HepG2 (cell line): Measurements from ENCODE around the gene OR1S2. TPM values are rescaled to one million over a fixed set of nuclear protein-coding genes. Genes with fewer than 3 reads are reported as not detected.

Source experiments
- AHDC1 ChIP-seq: sonication (generic); formaldehyde crosslinking; IDR thresholded peaks from 2 replicates; pipeline ENCODE4 v1.5.1; 2020; ENCODE audit warnings: mild to moderate bottlenecking, missing genetic modification reagents, borderline replicate concordance
- BRD4 ChIP-seq: sonication (generic); formaldehyde crosslinking; IDR thresholded peaks from 2 replicates; pipeline ENCODE4 v1.4.0; 2020; ENCODE audit warnings: missing genetic modification reagents
- GLI4 ChIP-seq: sonication (generic); formaldehyde crosslinking; IDR thresholded peaks from 2 replicates; pipeline ENCODE4 v1.5.1; 2020; ENCODE audit warnings: missing genetic modification reagents, mild to moderate bottlenecking, moderate library complexity, borderline replicate concordance
- NCOR1 ChIP-seq: fragments of 200-600 bp; sonication (generic); IDR thresholded peaks from 2 replicates; pipeline ENCODE4 v1.7.0; 2017; ENCODE audit warnings: antibody characterized with exemption, low read length, borderline replicate concordance
- NFAT5 ChIP-seq: sonication (generic); formaldehyde crosslinking; IDR thresholded peaks from 2 replicates; pipeline ENCODE4 v1.4.0; 2020; ENCODE audit warnings: missing genetic modification reagents
- PHF5A ChIP-seq: IDR thresholded peaks from one replicate; pipeline ENCODE4 v1.6.1; 2018; ENCODE audit warnings: low read depth, missing genetic modification reagents; ENCODE audit not compliant: unreplicated experiment
- SP140L ChIP-seq: sonication (generic); formaldehyde crosslinking; IDR thresholded peaks from 2 replicates; pipeline ENCODE4 v1.4.0; 2020; ENCODE audit warnings: missing genetic modification reagents, borderline replicate concordance
- YEATS2 ChIP-seq: sonication (generic); formaldehyde crosslinking; IDR thresholded peaks from 2 replicates; pipeline ENCODE4 v1.4.0; 2020; ENCODE audit warnings: missing genetic modification reagents, borderline replicate concordance
- ZHX2 ChIP-seq, 2 experiments: sonication (generic) in 1 of 2; formaldehyde crosslinking in 1 of 2; IDR thresholded peaks; 2 replicates each; pipeline versions ENCODE4 v1.6.1 to v1.9.0; 2014 to 2022; ENCODE audit warnings: antibody characterized with exemption in 1 of 2, borderline replicate concordance in 1 of 2, inconsistent platforms in 1 of 2, low read depth in 1 of 2, missing genetic modification reagents in 1 of 2
- ZNF224 ChIP-seq: sonication (generic); formaldehyde crosslinking; IDR thresholded peaks from 2 replicates; pipeline ENCODE4 v1.5.0; 2020; ENCODE audit warnings: mild to moderate bottlenecking, missing genetic modification reagents
- ZNF33A ChIP-seq: sonication (generic); formaldehyde crosslinking; IDR thresholded peaks from 2 replicates; pipeline ENCODE4 v1.5.1; 2020; ENCODE audit warnings: missing genetic modification reagents, mild to moderate bottlenecking, moderate library complexity, borderline replicate concordance
- polyA plus RNA-seq, 8 experiments: library from polyadenylated mRNA; depleted of rRNA in 3 of 8; stranded (reverse) in 7 of 8; unstranded in 1 of 8; fragments of >200 nt; fragmentation: Illumina TruSeq in 4 of 8; extraction: Trizol in 4 of 8; gene quantifications; 2 replicates each; pipeline versions ENCODE4 v1.2.1 to v1.2.3, GENCODE V29; 2011 to 2016; ENCODE audit warnings: low read depth in 4 of 8, missing spikeins in 1 of 8, mixed read lengths in 1 of 8; ENCODE audit not compliant: insufficient read depth in 1 of 8
- total RNA-seq, 5 experiments: library from RNA; depleted of rRNA; stranded (reverse); fragments of >200 nt; fragmentation: Illumina TruSeq; extraction: Trizol; gene quantifications; 2 replicates each; pipeline ENCODE4 v1.2.3, GENCODE V29; 2016; ENCODE audit warnings: low read depth in 1 of 5

Gene OR1S2
- total and polyA plus RNA-seq, 2 of the 13 experiments (the other 11 are each of a cell fraction or from before 2014, with no cell fraction given): not detected

GRCh38 chr11:58165504-58166106 lies 38.3 kb downstream of the OR1S2 start (continued):
- TF ChIP-seq AHDC1 (CRISPR knock-in tag) (peak; percentile 95), GLI4 (CRISPR knock-in tag) (no peak), NCOR1 (peak; percentile 90), NFAT5 (CRISPR knock-in tag) (no peak), YEATS2 (CRISPR knock-in tag) (no peak), ZNF224 (CRISPR knock-in tag) (no peak), PHF5A (CRISPR knock-in tag) (no peak), ZHX2 (IDR thresholded peaks at IDR 0.05; ENCODE audit: low read depth) (no peak), ZHX2 (CRISPR knock-in tag; IDR thresholded peaks at IDR 0.05; ENCODE audit: borderline replicate concordance) (no peak; the same call in 1 of the 2 replicates), BRD4 (CRISPR knock-in tag) (no peak), ZNF33A (CRISPR knock-in tag) (no peak), SP140L (no peak)
